ENCODE measurements around the gene PVALEF. TPM values are rescaled to one million over a fixed set of nuclear protein-coding genes. Genes with fewer than 3 reads are reported as not detected.

Gene PVALEF
- total and polyA plus RNA-seq, 2 donors (not counting 1 experiment from before 2014, with no cell fraction given): not detected

- no peaks in the 10 kb centered on the region for H3K4me1 ChIP-seq (ENCODE audit: control insufficient read depth, extremely low read depth, insufficient read depth, low read length)
- no peak overlapping the region for H3K4me3 ChIP-seq (replicated peaks in 1 of 4; ENCODE audit: control extremely low read depth in 1 of 4, insufficient read depth in 1 of 4, low read depth in 3 of 4, low read length in 4 of 4)
- no peak overlapping the region for H3K9ac ChIP-seq (ENCODE audit: insufficient read depth, low read length)
- H2AFZ ChIP-seq (ENCODE audit: low read length): no peak overlapping the region
- H4K20me1 ChIP-seq (ENCODE audit: control insufficient read depth, extremely low read depth, insufficient read depth, low read length): no peaks in the 10 kb centered on the region
- no peak overlapping the region for H3K4me2 ChIP-seq (ENCODE audit: extremely low read depth, insufficient read depth, low read length)
- H3K9me3 ChIP-seq (ENCODE audit: control insufficient read depth, insufficient read depth, low read depth, low read length): no peaks in the 10 kb centered on the region
- DNase-seq (ENCODE audit: low read depth in 2 of 2): no peak
- H3K27ac ChIP-seq (ENCODE audit: insufficient read depth, low read length): no peak overlapping the region
- H3K27me3 ChIP-seq (ENCODE audit: control insufficient read depth, insufficient read depth, low read length): no peaks in the 10 kb centered on the region
- H3K79me2 ChIP-seq (ENCODE audit: control insufficient read depth, insufficient read depth, low read length): no peaks in the 10 kb centered on the region
- TF ChIP-seq CTCF (conservative IDR thresholded peaks at IDR 0.05 in 1 of 2, IDR thresholded peaks at IDR 0.05 in 1 of 2; ENCODE audit: low read depth in 1 of 2, low read length in 2 of 2): no peak
- TF ChIP-seq EZH2 (IDR thresholded peaks at IDR 0.05; ENCODE audit: low read length, missing control alignments): no peak
- H3K36me3 ChIP-seq (ENCODE audit: control insufficient read depth, insufficient read depth, low read length): no peaks in the 10 kb centered on the region
Measured at GRCh38 chr17:81129289-81129688, 36.0 kb upstream of the PVALEF start.

GRCh38 chr17:81129711-81130367 is 35.5 kb upstream of the PVALEF start:
- no peak overlapping the region for H3K4me2 ChIP-seq (ENCODE audit: extremely low read depth, insufficient read depth, low read length)
- H3K4me3 ChIP-seq (replicated peaks in 1 of 4; ENCODE audit: control extremely low read depth in 1 of 4, insufficient read depth in 1 of 4, low read depth in 3 of 4, low read length in 4 of 4): no peak overlapping the region
- no peak overlapping the region for H3K27ac ChIP-seq (ENCODE audit: insufficient read depth, low read length)
- no peaks in the 10 kb centered on the region for H3K9me3 ChIP-seq (ENCODE audit: control insufficient read depth, insufficient read depth, low read depth, low read length)
- H2AFZ ChIP-seq (ENCODE audit: low read length): no peak overlapping the region
- DNase-seq (ENCODE audit: low read depth in 2 of 2): no peak
- H3K79me2 ChIP-seq (ENCODE audit: control insufficient read depth, insufficient read depth, low read length): no peaks in the 10 kb centered on the region
- no peak overlapping the region for H3K9ac ChIP-seq (ENCODE audit: insufficient read depth, low read length)
- H3K27me3 ChIP-seq (ENCODE audit: control insufficient read depth, insufficient read depth, low read length): no peaks in the 10 kb centered on the region
- TF ChIP-seq CTCF (conservative IDR thresholded peaks at IDR 0.05 in 1 of 2, IDR thresholded peaks at IDR 0.05 in 1 of 2; ENCODE audit: low read depth in 1 of 2, low read length in 2 of 2): no peak
- no peaks in the 10 kb centered on the region for H4K20me1 ChIP-seq (ENCODE audit: control insufficient read depth, extremely low read depth, insufficient read depth, low read length)
- H3K36me3 ChIP-seq (ENCODE audit: control insufficient read depth, insufficient read depth, low read length): no peaks in the 10 kb centered on the region
- no peaks in the 10 kb centered on the region for H3K4me1 ChIP-seq (ENCODE audit: control insufficient read depth, extremely low read depth, insufficient read depth, low read length)

- DNase-seq (ENCODE audit: low read depth in 2 of 2): no peak
- Histone ChIP-seq H3K9me3 (ENCODE audit: control insufficient read depth, insufficient read depth, low read depth, low read length) (no peaks in the 10 kb centered on the region), H2AFZ (ENCODE audit: low read length) (no peak overlapping the region)
Measured at GRCh38 chr17:81130385-81131361, 34.6 kb upstream of the PVALEF start.

More at GRCh38 chr17:81130385-81131361, 34.6 kb upstream of the PVALEF start:
- no peak overlapping the region for H3K27ac ChIP-seq (ENCODE audit: insufficient read depth, low read length)
- H3K27me3 ChIP-seq (ENCODE audit: control insufficient read depth, insufficient read depth, low read length): no peaks in the 10 kb centered on the region
- no peaks in the 10 kb centered on the region for H3K4me1 ChIP-seq (ENCODE audit: control insufficient read depth, extremely low read depth, insufficient read depth, low read length)
- no peaks in the 10 kb centered on the region for H3K79me2 ChIP-seq (ENCODE audit: control insufficient read depth, insufficient read depth, low read length)
- H3K4me3 ChIP-seq (replicated peaks in 1 of 4; ENCODE audit: control extremely low read depth in 1 of 4, insufficient read depth in 1 of 4, low read depth in 3 of 4, low read length in 4 of 4): no peak overlapping the region
- H3K4me2 ChIP-seq (ENCODE audit: extremely low read depth, insufficient read depth, low read length): no peak overlapping the region
- TF ChIP-seq CTCF (conservative IDR thresholded peaks at IDR 0.05 in 1 of 2, IDR thresholded peaks at IDR 0.05 in 1 of 2; ENCODE audit: low read depth in 1 of 2, low read length in 2 of 2) (no peak), EZH2 (IDR thresholded peaks at IDR 0.05; ENCODE audit: low read length, missing control alignments) (no peak)
- no peaks in the 10 kb centered on the region for H3K36me3 ChIP-seq (ENCODE audit: control insufficient read depth, insufficient read depth, low read length)
- H4K20me1 ChIP-seq (ENCODE audit: control insufficient read depth, extremely low read depth, insufficient read depth, low read length): no peaks in the 10 kb centered on the region
- H3K9ac ChIP-seq (ENCODE audit: insufficient read depth, low read length): no peak overlapping the region
